SHP77 treated with DMSO at 0.1 percent for 48 hours (cell line): ENCODE measurements around the gene RHOV.

Source experiments
- DNase-seq: peaks from one replicate; lab custom pipeline; 2025; lab: John Stamatoyannopoulos, UW

The RHOV gene

GRCh38 chr15:40845036-40845435 is 29.0 kb downstream of the RHOV start:
- DNase-seq = no peak

- no peak for DNase-seq
Observed at GRCh38 chr15:40844696-40845030, 29.4 kb downstream of the RHOV start.

GRCh38 chr15:40843885-40844695 is 29.9 kb downstream of the RHOV start, which contains the start of gene SPINT1:
Gene SPINT1 (plus strand): TSS chr15:40844048. CDS start chr15:40844555, 507 bp downstream.
- DNase-seq = no peak

GRCh38 chr15:40843261-40843884 is 30.7 kb downstream of the RHOV start:
- no peak for DNase-seq

GRCh38 chr15:40841741-40842140 is 32.3 kb downstream of the RHOV start:
- no peak for DNase-seq

- DNase-seq = no peak
Observed at GRCh38 chr15:40838756-40839155, 35.3 kb downstream of the RHOV start.

GRCh38 chr15:40836020-40836419 is 38.0 kb downstream of the RHOV start:
- no peak for DNase-seq

GRCh38 chr15:40832903-40833302 is 41.1 kb downstream of the RHOV start:
- DNase-seq = no peak

- no peak for DNase-seq
Observed at GRCh38 chr15:40831861-40832260, 42.2 kb downstream of the RHOV start.

- DNase-seq = peak; percentile 97
Observed at GRCh38 chr15:40830884-40831283, 43.1 kb downstream of the RHOV start.

GRCh38 chr15:40829115-40829514 is 44.9 kb downstream of the RHOV start:
- DNase-seq = no peak

- DNase-seq = no peak
Observed at GRCh38 chr15:40828447-40829036, 45.5 kb downstream of the RHOV start, which contains the start of gene PPP1R14D. Gene PPP1R14D (minus strand): TSS chr15:40828708. CDS start chr15:40828641, 67 bp downstream.

GRCh38 chr15:40826423-40827075 is 47.5 kb downstream of the RHOV start:
- no peak for DNase-seq

GRCh38 chr15:40825661-40826422 is 48.2 kb downstream of the RHOV start:
- no peak for DNase-seq

- no peak for DNase-seq
Observed at GRCh38 chr15:40823572-40824343, 50.3 kb downstream of the RHOV start.
